NCI-H2171 (cell line): ENCODE results near the gene AMOT.

Experiments used
- DNase-seq: peaks from one replicate; lab custom pipeline; 2025; lab: John Stamatoyannopoulos, UW

Gene AMOT

GRCh38 chrX:112738347-112739033, 102.1 kb downstream of the AMOT start:
- no peak for DNase-seq

GRCh38 chrX:112736310-112736709, 104.3 kb downstream of the AMOT start:
- no peak for DNase-seq

- DNase-seq = no peak
These were observed 105.5 kb downstream of the AMOT start for GRCh38 chrX:112735147-112735546.

- DNase-seq = no peak
These were observed 106.3 kb downstream of the AMOT start for GRCh38 chrX:112734290-112734689.

- DNase-seq = no peak
These were observed 108.8 kb downstream of the AMOT start for GRCh38 chrX:112731793-112732192.
